HG02973 (cell line): Measurements from ENCODE around the gene CCDC40.
"Not testable (repeated sequence)": the region's sequence is repeated elsewhere in the genome, so short reads cannot be mapped to it uniquely, and the experiment has no call there.

ENCODE experiments used
- ATAC-seq: cut with Tn5 transposase; IDR thresholded peaks from one replicate; pipeline ENCODE4 v1.9.1; 2021; ENCODE audit warnings: moderate library complexity; ENCODE audit not compliant: unreplicated experiment

CCDC40 gene, protein sequence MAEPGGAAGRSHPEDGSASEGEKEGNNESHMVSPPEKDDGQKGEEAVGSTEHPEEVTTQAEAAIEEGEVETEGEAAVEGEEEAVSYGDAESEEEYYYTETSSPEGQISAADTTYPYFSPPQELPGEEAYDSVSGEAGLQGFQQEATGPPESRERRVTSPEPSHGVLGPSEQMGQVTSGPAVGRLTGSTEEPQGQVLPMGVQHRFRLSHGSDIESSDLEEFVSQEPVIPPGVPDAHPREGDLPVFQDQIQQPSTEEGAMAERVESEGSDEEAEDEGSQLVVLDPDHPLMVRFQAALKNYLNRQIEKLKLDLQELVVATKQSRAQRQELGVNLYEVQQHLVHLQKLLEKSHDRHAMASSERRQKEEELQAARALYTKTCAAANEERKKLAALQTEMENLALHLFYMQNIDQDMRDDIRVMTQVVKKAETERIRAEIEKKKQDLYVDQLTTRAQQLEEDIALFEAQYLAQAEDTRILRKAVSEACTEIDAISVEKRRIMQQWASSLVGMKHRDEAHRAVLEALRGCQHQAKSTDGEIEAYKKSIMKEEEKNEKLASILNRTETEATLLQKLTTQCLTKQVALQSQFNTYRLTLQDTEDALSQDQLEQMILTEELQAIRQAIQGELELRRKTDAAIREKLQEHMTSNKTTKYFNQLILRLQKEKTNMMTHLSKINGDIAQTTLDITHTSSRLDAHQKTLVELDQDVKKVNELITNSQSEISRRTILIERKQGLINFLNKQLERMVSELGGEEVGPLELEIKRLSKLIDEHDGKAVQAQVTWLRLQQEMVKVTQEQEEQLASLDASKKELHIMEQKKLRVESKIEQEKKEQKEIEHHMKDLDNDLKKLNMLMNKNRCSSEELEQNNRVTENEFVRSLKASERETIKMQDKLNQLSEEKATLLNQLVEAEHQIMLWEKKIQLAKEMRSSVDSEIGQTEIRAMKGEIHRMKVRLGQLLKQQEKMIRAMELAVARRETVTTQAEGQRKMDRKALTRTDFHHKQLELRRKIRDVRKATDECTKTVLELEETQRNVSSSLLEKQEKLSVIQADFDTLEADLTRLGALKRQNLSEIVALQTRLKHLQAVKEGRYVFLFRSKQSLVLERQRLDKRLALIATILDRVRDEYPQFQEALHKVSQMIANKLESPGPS

DNA sequence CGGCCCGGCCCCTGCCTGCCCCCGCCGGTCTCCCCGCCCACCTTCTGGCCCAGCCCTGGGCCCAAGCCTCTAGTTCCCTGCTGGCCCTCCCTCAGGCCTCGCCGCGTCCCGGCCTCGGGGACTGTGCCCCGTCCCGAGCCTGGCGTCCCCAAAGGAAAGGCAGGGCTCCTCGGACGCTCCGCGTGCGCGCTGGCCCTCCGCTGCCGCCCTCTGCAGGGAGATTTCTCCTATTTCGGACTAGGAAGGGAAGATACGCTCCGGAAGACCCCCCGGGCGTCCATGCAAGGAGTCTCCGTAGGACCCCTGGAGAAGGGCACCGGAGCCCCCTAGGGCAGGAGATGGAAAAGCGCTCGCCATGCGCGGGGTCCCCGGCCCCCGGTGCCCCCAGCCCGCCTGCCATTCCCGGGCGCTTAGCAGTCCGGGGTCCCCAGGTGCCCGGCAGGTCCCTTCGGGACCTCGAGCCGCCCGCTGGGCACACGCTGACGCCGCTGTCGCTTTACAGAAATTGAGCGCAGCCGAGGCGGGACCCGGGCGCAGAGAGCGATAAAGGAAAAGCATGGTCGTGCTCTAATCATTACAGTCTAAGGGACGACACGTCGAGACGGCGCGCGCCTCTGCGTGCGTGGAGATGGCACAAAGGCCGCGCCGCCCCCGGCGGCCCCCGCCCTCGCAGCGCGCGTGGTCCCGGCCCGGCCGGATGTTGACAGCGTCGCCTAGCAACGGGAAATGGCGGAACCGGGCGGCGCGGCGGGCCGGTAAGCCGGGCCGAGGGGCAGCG is at the start of gene CCDC40:
Gene CCDC40, plus strand, starts transcription at position 706 of the 778 bp plus-strand sequence. Its CDS starts 21 bp downstream, at position 727.
- peak; percentile 48 for ATAC-seq

DNA sequence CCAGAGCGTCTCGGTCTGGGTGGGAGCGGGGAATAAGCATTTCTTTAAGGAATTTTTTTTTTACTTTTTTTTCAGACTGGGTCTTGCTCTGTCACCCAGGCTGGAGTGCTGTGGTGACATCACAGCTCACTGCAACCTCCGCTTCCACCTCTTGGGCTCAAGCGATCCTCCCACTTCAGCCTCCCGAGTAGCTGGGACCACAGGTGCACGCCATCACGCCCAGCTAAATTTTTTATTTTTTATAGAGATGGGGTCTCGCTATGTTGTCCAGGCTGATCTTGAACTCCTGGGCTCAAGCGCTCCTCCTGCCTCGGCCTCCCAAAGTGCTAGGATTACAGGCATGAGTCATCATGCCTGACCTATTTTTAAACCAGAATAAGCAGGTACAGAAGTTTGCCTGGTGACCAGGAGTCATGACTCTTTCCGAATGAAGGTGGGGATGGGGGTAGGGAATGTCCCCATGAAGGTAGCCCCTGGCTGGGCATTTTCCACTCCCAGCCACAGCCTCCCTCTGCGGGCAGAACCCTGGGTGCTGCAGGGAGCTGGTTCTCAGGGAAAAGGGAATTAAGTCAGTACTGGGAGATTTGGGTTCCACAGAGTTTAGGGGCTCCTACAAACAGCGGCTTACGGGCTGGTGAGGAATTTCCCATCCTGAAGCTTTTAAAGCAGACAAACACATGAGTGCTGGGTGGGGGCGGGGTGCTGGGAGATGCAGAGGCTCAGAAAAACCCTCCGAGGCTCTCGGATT is 49.1 kb upstream of the CCDC40 start:
- no peak for ATAC-seq

DNA sequence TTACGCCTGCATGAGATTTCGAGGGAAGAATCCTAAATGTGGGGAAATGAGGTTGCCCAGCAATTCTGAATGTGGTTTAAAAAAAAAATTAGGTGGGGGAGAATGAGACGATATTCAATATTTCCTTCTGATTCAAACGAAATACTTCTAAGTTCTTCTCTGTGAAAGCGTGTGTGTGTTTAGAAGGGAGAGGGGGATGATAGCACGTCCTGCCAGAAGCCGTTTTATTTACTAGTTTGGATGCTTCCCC is 48.6 kb upstream of the CCDC40 start:
- no peak for ATAC-seq

DNA sequence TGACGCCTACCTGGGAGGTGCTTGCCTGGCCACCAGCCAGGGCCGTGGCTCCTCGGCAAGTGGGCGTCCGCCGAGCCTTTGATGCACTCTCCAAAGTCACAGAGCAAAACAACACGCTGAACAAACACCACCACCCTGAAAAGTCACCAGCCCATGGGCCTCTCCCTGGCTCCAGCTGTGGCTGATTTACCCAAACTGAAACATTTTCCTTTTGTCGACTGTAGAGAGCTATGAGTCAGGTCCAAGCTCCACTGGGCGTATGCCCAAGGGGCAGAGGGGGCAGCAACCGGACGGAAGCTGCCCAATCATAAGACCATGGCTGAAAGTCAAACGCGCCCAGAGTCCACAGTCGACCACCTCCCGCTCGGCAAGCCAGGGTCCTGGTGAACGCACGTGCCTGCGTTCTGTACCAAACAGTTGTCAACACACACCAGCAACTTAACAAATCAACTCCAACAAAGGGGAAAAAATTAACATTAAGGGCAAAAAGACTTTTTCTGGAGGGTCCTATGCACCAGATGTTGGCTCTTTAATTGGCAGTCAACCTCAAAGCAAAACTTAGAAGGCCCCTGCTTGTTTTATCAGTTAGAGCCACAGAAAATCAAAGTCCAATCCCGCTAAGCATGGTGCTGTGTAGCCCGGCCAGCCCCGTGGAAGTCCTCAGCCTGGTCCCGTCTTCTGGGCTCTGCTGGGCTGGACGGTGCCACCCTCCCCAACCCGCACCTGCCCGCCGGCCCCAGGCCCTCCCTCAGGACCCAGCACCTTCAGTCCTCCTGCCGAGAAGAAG is 48.1 kb upstream of the CCDC40 start:
- no peak for ATAC-seq

DNA sequence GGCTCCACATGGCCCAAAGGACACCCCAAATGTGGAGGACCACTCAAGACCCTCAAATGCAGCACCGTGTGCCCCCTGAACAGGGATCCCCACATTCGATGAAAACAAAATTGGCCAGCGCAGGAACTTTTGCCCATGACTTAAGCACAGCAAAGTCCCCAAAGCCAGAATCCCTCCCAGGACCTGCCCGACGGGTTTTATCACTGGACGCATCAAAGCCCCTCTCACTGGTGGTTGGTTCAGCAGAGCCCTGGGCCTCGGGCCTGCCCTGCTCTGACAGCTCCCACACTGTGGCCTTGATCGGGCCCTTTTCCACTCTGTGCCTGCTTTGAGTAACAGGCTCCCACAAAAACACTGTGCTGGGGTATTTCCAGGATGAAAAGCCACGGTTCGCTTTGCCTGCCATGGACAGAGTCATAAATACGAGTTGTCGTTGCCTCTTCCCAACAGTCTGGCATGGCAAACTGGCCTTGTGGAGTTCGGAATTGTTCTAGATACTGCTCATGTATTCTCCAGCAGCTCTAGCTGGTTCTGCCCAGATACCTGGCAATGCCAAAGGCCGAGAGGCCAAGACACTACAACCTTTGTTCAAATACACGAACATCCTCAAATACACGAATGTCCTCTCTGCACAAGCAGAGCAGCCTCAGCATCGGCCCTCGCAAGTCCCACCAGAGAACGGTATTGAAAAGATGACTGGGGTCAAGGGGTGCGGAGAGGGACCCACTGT is 47.2 kb upstream of the CCDC40 start:
- no peak for ATAC-seq

DNA sequence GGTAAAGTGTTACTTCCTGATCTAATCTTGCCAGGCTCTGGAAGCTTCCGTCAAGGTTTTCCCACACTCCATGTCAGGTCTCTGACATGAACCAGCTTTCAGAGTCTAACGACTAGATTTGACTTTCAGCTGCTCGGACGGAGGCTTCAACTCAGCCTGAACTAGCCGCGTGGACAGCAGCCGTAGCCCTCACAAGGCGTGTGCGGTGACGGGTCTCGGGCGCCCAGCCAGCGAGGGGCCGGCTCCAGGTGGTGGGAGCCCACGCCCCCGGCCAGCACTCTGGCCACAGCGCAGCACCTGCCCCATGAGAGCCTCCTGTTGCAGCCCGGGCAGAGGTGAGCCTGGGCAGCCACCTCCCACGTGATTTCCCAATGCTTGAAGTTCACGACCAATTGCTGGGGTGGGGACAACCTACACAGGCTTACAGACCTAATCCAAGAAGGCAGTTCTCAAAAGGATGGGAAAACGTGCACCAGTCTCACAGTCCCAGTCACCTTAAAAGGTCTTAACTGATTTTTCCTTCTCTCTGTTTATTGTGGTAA is 46.3 kb upstream of the CCDC40 start:
- ATAC-seq: no peak

DNA sequence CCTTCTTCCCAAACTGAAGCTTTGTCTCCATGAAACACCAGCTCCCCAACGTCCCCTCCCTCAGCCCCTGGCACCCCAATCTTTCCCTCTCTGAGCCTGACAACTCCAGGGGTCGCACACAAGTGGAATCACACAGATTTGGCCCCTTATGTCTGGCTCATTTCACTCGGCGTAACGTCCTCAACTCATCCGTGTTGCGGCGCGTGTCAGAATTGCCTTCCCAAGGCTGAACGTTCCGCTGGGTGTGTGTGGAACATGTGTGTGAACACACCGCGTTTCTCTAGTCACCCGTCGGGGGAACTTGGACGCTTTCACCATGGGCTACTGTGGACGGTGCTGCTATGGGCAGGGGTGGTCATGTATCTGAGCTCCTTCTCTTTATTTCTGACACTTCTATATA is 45.7 kb upstream of the CCDC40 start:
- no peak for ATAC-seq

DNA sequence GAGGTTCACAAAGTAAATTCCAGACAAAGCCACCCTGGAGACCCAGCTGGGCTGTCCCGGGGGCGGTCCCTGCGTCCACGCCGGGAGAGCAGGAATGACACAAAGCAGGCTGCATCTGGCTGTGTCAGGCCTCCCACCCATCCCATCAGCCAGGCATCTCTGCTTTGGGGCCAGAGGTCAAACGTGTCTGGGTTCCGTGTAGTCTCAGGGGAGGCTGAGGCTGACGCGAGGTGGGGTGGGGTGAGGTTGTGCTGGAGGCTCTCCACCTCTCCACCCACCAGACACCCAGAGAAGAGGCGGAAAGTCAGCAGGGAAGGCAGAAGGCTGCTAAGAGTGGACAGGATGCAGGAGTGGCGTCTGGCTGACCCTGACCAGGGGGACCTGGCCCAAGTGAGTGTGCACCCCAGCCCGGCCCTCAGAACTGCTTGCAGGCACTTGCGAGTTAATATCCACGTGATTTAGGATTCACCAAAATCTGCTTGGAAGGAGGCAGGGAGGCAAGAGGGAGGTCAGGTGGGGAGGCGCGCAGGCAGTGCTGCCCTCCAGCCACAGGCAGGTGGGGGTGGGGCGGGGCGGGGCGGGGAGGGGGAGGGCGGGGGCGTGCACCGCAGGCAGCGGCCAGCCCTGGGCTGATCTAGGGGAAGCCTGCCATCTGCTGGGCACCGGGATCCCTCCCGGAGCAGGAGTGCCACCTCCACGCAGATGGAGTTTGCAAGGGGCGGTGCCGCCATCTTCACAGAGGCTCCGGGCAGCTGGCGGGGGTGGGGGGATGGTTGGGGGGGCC is 45.1 kb upstream of the CCDC40 start:
- no peak for ATAC-seq

DNA sequence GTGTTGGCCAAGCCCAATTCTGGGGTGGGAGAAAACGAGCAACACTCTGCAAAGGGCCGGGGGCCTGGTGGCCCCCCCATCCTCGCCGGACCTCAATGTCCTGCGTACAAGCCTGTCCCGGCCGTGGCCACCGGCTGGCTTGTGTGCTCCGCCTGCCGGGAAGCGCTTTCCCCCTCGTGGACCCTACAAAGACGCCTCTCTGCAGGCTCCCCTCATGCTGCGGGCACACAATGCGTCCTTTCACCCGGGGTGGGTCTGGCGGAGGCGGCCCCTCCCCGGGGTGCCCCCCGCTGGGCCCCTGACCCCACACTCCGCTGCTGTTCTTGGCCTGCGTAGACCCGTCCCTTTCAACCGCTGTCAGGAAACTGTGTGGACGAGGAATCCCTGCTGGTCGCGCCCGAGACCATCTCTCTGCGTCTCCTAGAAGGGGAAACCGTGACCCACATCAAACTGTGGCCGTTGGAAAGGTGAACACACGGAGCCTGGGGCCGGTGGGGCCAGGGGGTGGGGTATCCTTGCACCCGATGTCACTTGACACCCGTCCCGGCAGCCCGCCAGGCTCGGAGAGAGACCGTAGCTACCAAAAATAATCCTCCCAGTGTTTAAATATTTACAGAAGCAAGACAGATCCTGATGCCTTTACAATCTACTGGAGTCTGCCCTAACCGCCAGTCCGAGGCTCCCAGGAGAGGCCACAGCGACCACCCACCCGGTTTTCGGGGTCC is 44.4 kb upstream of the CCDC40 start:
- no peak for ATAC-seq

DNA sequence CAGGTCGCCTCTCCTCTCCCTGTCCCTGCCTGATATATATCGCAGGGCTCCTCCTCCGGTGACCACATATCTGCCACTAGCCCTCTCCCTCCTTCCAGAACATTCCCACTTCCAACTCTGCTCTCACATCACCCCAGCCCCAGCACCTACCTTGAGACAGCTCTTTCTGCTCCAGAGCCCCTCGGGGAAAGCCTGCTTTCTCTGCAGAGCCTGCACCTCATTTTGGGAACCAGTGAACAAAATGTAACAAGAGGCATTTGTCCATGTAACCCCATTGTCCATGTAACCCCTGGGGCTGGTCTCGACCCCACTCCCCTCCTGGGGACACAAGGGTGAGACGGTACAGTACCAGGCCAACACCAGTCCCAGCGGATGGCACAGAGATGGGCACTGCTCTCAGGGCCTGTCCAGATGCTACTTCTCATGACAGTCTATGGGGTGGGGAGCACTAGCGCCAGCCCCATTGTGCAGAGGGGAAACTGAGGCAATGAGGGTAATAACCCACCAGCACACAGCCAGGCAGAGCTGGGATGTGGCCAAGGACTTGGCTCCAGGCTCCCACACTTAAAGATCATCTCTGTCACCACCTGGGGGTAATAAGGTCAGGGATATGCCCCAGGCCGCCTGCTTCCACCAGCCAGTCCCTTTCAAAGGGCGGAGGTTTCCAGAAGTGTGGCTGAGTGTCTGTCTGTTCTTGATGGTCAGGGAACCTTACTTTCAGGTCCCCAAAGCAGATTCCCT is 43.6 kb upstream of the CCDC40 start:
- ATAC-seq: no peak

DNA sequence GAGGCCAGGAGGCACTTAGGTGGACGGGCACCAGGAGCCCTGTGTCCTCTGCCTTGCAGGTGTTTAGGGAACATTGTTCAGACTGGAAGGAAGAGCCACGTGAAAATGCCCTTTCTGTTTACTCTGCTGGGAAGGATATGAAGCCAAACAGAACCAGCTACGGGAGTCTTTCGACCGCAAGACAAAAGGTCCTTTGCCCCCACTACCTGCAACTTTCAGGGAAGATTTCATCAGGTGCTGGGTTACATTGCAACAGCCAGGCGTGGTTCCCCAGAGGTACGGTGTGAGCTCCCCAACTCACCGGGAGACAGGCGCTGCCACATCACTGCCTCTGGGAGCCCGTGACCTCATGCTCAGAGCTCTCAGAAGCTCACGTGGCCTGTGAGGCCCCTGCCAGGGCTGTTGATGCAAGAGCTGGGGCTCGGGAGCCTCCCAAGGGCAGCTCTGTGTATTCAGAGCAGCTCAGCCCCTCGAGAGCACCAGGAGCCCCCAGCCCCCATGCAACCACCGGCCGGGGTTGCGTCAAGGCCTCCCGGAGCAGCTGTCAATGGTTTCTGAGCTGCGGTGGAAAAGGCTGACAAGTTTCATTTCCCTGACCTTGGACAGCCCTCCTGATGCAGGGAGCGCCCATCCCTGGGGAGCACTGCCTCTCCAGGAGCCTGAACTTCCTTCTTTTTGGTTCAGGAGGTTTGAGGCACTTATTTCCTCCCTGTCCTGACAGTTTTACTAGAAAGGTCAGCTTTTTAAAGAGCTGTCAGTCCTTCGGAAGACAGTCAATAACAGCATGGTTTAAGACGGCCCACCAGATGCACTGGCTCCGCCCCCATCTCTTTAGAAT is 42.8 kb upstream of the CCDC40 start:
- ATAC-seq: no peak

DNA sequence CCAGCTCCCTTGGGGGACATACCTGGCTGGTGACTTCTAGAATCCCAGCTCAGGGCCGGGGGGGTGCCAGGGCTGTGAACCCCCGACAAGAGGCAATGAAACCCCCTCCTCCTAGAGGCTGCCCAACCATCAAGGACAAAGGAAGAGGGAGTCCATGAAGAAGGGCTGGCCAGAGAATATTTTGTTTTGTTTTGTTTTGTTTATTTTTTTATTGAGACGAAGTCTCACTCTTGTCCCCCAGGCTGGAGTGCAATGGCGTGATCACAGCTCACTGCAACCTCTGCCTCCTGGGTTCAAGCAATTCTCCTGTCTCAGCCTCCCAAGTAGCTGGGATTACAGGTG is 42.2 kb upstream of the CCDC40 start:
- ATAC-seq: not testable (repeated sequence)

DNA sequence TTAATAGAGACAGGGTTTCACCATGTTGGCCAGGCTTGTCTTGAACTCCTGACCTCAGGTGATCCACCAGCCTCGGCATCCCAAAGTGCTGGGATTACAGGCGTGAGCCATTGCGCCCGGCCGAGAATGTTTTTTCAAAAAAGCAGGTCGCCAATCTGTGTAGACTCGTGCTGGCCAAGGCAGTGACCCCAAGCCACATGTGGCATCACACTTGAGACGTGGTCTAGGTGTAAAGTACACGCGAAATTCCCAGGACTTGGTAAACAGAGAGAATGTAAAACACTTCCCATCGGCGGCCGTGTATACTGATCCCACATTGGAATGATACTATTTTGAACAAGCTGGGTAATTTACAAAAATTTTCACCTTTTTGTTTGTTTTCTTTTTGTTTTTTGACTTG is 41.8 kb upstream of the CCDC40 start:
- no peak for ATAC-seq

DNA sequence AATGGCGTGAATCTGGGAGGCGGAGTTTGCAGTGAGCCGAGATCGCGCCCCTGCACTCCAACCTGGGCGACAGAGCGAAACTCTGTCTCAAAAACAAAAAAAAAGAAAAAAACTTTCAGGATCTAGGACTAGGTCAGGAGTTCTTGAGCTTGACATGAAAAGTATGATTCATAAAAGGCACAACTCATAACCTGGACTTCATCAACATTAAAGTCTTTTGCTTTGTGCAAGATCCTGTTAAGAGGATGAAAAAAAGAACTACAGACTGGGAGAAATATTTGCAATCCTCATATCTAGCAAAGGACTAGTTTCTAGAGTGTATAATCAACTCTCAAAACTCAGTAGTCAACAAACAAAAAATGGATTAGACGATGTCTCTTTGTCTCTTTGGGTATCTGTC is 40.7 kb upstream of the CCDC40 start:
- no peak for ATAC-seq

DNA sequence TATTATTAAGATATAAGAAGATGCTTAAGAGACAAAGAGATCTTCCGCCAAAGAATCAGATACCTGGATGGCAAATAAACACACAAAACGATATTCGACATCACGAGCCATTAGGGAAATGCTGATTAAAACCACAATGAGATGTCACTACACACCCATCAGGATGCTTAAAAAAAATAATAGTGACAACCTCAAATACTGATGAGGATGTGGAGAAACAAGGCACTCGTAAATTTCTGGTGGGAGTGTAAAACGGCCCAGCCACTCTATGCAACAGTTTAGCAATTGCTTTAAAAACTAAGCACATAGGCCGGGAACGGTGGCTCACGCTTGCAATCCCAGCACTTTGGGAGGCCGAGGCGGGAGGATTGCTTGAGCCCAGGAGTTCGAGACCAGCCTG is 40.2 kb upstream of the CCDC40 start:
- no peak for ATAC-seq
